ENCODE measurements around the gene ACER3. TPM values are rescaled to one million over a fixed set of nuclear protein-coding genes. Genes with fewer than 3 reads are reported as not detected.

The ACER3 gene
- total RNA-seq, 1 donor from 2014 or later: 17.3 TPM

DNA sequence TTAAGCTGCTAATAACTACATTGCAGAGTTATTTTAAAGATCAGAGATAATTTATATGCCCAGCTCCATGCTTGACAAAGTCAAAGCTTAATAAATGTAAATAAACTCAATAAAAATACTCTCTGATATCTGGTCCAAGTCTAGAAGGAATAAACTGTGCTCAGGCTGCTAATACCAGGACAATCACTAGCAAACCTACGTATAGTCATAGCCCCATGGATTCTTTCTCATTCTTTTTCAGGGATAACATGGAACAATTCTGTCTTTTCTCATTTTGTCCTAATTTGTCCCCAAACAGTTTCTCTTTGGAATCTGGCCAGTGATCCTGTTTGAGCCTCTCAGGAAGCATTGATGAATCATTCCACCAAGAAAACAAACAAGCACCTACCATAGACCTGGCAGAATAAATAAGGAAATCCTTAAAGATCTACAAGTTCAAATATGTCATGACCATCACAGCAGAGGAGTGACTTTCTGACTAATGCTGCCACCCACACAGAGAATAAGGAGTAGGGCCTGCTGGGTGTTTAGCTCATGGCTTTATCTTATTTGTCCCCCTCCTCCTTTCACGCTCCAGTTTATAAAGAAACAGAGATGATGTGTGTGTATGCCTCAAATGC, 159.4 kb downstream of the ACER3 start:
- Histone ChIP-seq H3K9me3 (ENCODE audit: insufficient read depth, low read depth, low read length) (no peaks in the 10 kb centered on the region), H3K4me3 (ENCODE audit: insufficient read depth, low read depth, low read length) (no peak overlapping the region), H3K27me3 (ENCODE audit: insufficient read depth, low read length) (no peaks in the 10 kb centered on the region), H2AFZ (ENCODE audit: low read depth, low read length) (no peak overlapping the region), H3K27ac (ENCODE audit: low read depth, low read length) (no peak overlapping the region), H3K4me2 (ENCODE audit: low read length) (peak overlapping the region; percentile 41), H4K20me1 (ENCODE audit: insufficient read depth, low read length) (no peaks in the 10 kb centered on the region), H3K9ac (ENCODE audit: low read length) (no peak overlapping the region), H3K36me3 (ENCODE audit: insufficient read depth, low read length) (no peaks in the 10 kb centered on the region), H3K79me2 (ENCODE audit: insufficient read depth, low read length) (no peaks in the 10 kb centered on the region), H3K4me1 (ENCODE audit: insufficient read depth, low read length) (peaks cover 14% of the 10 kb centered on the region)
- TF ChIP-seq EZH2 (IDR thresholded peaks at IDR 0.05; ENCODE audit: insufficient read depth, low read length) (no peak), CTCF (IDR thresholded peaks at IDR 0.05; ENCODE audit: insufficient read depth, low read depth, low read length) (no peak)
- H3K36me3 Mint-ChIP-seq (ENCODE audit: low read depth, unreplicated experiment): peaks cover 3% of the 10 kb centered on the region
- DNase-seq (ENCODE audit: low read depth) (peak; percentile 47), FAIRE-seq (no peak)
- H3K4me1 Mint-ChIP-seq (ENCODE audit: low read depth, unreplicated experiment): peaks cover 15% of the 10 kb centered on the region
- no peak overlapping the region for H3K4me3 Mint-ChIP-seq (ENCODE audit: unreplicated experiment)
- H3K27me3 Mint-ChIP-seq (ENCODE audit: low read depth, unreplicated experiment): no peaks in the 10 kb centered on the region
- peak overlapping the region; percentile 48 for H3K27ac Mint-ChIP-seq (ENCODE audit: unreplicated experiment)
- H3K9me3 Mint-ChIP-seq (ENCODE audit: unreplicated experiment): no peaks in the 10 kb centered on the region

- H4K20me1 ChIP-seq (ENCODE audit: insufficient read depth, low read length): no peaks in the 10 kb centered on the region
- Mint-ChIP-seq H3K27me3 (ENCODE audit: low read depth, unreplicated experiment) (no peaks in the 10 kb centered on the region), H3K4me1 (ENCODE audit: low read depth, unreplicated experiment) (peaks cover 11% of the 10 kb centered on the region), H3K4me3 (ENCODE audit: unreplicated experiment) (no peak overlapping the region), H3K36me3 (ENCODE audit: low read depth, unreplicated experiment) (peaks cover 3% of the 10 kb centered on the region), H3K27ac (ENCODE audit: unreplicated experiment) (peak overlapping the region; percentile 48), H3K9me3 (ENCODE audit: unreplicated experiment) (no peaks in the 10 kb centered on the region)
- DNase-seq (ENCODE audit: low read depth) (peak; percentile 15), FAIRE-seq (no peak)
- H3K27me3 ChIP-seq (ENCODE audit: insufficient read depth, low read length): no peaks in the 10 kb centered on the region
- no peak overlapping the region for H2AFZ ChIP-seq (ENCODE audit: low read depth, low read length)
- peak overlapping the region; percentile 41 for H3K4me2 ChIP-seq (ENCODE audit: low read length)
- H3K9ac ChIP-seq (ENCODE audit: low read length): no peak overlapping the region
- H3K27ac ChIP-seq (ENCODE audit: low read depth, low read length): no peak overlapping the region
- H3K4me1 ChIP-seq (ENCODE audit: insufficient read depth, low read length): peaks cover 14% of the 10 kb centered on the region
- H3K4me3 ChIP-seq (ENCODE audit: insufficient read depth, low read depth, low read length): no peak overlapping the region
- no peaks in the 10 kb centered on the region for H3K36me3 ChIP-seq (ENCODE audit: insufficient read depth, low read length)
- H3K9me3 ChIP-seq (ENCODE audit: insufficient read depth, low read depth, low read length): no peaks in the 10 kb centered on the region
- TF ChIP-seq EZH2 (IDR thresholded peaks at IDR 0.05; ENCODE audit: insufficient read depth, low read length) (no peak), CTCF (IDR thresholded peaks at IDR 0.05; ENCODE audit: insufficient read depth, low read depth, low read length) (no peak)
- H3K79me2 ChIP-seq (ENCODE audit: insufficient read depth, low read length): no peaks in the 10 kb centered on the region
Observed at GRCh38 chr11:77020734-77021133, 160.0 kb downstream of the ACER3 start.

DNA sequence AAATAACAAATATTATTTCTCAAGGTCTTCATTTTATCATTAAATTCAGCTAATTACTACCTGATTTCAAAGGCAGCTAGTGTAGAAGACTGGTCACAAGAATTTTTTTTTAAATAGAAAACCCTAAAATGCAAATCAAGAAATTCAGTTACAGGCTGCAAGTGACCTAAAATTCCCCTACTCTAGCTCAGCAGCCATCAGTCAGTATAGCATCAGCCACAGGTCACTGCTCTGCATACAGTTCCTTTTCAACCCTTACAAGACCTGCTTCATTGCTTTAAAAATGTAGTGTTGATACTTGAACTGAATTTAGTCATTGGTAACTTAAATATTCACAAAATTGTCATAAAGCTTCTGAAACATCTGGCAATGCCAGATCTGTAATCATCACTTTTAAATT, 164.0 kb downstream of the ACER3 start:
- H3K4me2 ChIP-seq (ENCODE audit: low read length): no peak overlapping the region
- Mint-ChIP-seq H3K4me3 (ENCODE audit: unreplicated experiment) (no peak overlapping the region), H3K27ac (ENCODE audit: unreplicated experiment) (no peak overlapping the region), H3K27me3 (ENCODE audit: low read depth, unreplicated experiment) (peaks cover 7% of the 10 kb centered on the region), H3K4me1 (ENCODE audit: low read depth, unreplicated experiment) (peaks cover 15% of the 10 kb centered on the region), H3K36me3 (ENCODE audit: low read depth, unreplicated experiment) (peaks cover 2% of the 10 kb centered on the region), H3K9me3 (ENCODE audit: unreplicated experiment) (no peaks in the 10 kb centered on the region)
- DNase-seq (ENCODE audit: low read depth) (no peak), FAIRE-seq (no peak)
- peaks cover 14% of the 10 kb centered on the region for H3K4me1 ChIP-seq (ENCODE audit: insufficient read depth, low read length)
- TF ChIP-seq CTCF (IDR thresholded peaks at IDR 0.05; ENCODE audit: insufficient read depth, low read depth, low read length): no peak
- no peak for TF ChIP-seq EZH2 (IDR thresholded peaks at IDR 0.05; ENCODE audit: insufficient read depth, low read length)
- no peak overlapping the region for H3K27ac ChIP-seq (ENCODE audit: low read depth, low read length)
- no peaks in the 10 kb centered on the region for H3K36me3 ChIP-seq (ENCODE audit: insufficient read depth, low read length)
- H4K20me1 ChIP-seq (ENCODE audit: insufficient read depth, low read length): no peaks in the 10 kb centered on the region
- no peaks in the 10 kb centered on the region for H3K79me2 ChIP-seq (ENCODE audit: insufficient read depth, low read length)
- peaks cover 4% of the 10 kb centered on the region for H3K27me3 ChIP-seq (ENCODE audit: insufficient read depth, low read length)
- H3K4me3 ChIP-seq (ENCODE audit: insufficient read depth, low read depth, low read length): no peak overlapping the region
- H3K9ac ChIP-seq (ENCODE audit: low read length): no peak overlapping the region
- no peaks in the 10 kb centered on the region for H3K9me3 ChIP-seq (ENCODE audit: insufficient read depth, low read depth, low read length)
- no peak overlapping the region for H2AFZ ChIP-seq (ENCODE audit: low read depth, low read length)

All from astrocyte (in vitro differentiated cells and primary cell).